Measurements from ENCODE around the gene ZNHIT1. TPM values are rescaled to one million over a fixed set of nuclear protein-coding genes. Genes with fewer than 3 reads are reported as not detected.

Gene ZNHIT1
- polyA plus RNA-seq, 1 donor (not counting 4 experiments of a cell fraction or from before 2014, with no cell fraction given), result 46.4 TPM

DNA sequence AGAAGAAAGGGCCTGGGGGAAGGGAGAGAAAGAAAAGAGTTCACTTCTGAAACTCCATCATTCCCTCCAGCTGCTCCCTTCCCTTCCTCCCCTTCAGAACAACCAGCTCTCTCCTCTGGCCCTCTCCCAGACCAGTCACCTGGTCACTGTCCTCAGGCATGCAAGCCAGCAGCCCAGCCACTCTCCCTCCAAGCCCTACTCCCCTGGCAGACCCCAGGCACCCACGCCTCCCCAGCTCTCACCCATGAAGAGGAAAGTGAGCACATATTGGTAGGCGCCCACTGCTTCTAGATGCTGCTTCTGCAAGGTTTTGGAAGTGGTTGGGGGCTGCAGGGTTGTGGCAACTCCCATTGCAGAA, 17.5 kb upstream of the ZNHIT1 start:
- DNase-seq (ENCODE audit: low read depth, low spot score) (no peak), FAIRE-seq (no peak)
- dilution Hi-C loops (cut with MboI; ENCODE audit: extremely low pct_ligation_motif_present, low sequenced_read_pairs), result no loop called here
- no peaks in the 10 kb centered on the region for H3K9me1 ChIP-seq (ENCODE audit: control insufficient read depth, extremely low read depth, insufficient read depth, low read length)
- TF ChIP-seq, protein P1, sequence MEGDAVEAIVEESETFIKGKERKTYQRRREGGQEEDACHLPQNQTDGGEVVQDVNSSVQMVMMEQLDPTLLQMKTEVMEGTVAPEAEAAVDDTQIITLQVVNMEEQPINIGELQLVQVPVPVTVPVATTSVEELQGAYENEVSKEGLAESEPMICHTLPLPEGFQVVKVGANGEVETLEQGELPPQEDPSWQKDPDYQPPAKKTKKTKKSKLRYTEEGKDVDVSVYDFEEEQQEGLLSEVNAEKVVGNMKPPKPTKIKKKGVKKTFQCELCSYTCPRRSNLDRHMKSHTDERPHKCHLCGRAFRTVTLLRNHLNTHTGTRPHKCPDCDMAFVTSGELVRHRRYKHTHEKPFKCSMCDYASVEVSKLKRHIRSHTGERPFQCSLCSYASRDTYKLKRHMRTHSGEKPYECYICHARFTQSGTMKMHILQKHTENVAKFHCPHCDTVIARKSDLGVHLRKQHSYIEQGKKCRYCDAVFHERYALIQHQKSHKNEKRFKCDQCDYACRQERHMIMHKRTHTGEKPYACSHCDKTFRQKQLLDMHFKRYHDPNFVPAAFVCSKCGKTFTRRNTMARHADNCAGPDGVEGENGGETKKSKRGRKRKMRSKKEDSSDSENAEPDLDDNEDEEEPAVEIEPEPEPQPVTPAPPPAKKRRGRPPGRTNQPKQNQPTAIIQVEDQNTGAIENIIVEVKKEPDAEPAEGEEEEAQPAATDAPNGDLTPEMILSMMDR (optimal IDR thresholded peaks at IDR 0.05 in 1 of 3, IDR thresholded peaks at IDR 0.05 in 1 of 3, conservative IDR thresholded peaks at IDR 0.05 in 1 of 3; ENCODE audit: extremely low read depth in 1 of 3, insufficient read depth in 2 of 3, low read length in 3 of 3), result no peak
- TF ChIP-seq EZH2 (IDR thresholded peaks at IDR 0.05; ENCODE audit: low read length), result no peak
- H3K9me3 ChIP-seq (ENCODE audit: control insufficient read depth, low read depth, low read length), result no peaks in the 10 kb centered on the region
- no peaks in the 10 kb centered on the region for H3K79me2 ChIP-seq (ENCODE audit: control insufficient read depth, insufficient read depth, low read length)
- H3K4me1 ChIP-seq (ENCODE audit: control insufficient read depth, extremely low read depth, insufficient read depth, low read length), result no peaks in the 10 kb centered on the region
- H3K9ac ChIP-seq (ENCODE audit: control insufficient read depth, extremely low read depth, insufficient read depth, low read length), result no peak overlapping the region
- no peak overlapping the region for H3K4me2 ChIP-seq (ENCODE audit: control insufficient read depth, extremely low read depth, insufficient read depth, low read depth, low read length)
- H3K27ac ChIP-seq (ENCODE audit: control insufficient read depth, insufficient read depth, low read length), result no peak overlapping the region
- no peak overlapping the region for H3K4me3 ChIP-seq (ENCODE audit: control insufficient read depth in 2 of 3, extremely low read depth in 1 of 3, insufficient read depth in 2 of 3, low read depth in 1 of 3, low read length in 3 of 3)
- H3K27me3 ChIP-seq (ENCODE audit: control insufficient read depth, extremely low read depth, insufficient read depth, low read length), result peaks cover 31% of the 10 kb centered on the region
- no peak overlapping the region for H2AFZ ChIP-seq (ENCODE audit: control insufficient read depth, low read length)
- H3K36me3 ChIP-seq (ENCODE audit: control insufficient read depth in 2 of 2, extremely low read depth in 1 of 2, insufficient read depth in 2 of 2, low read length in 2 of 2), result no peaks in the 10 kb centered on the region
- H4K20me1 ChIP-seq (ENCODE audit: control insufficient read depth, extremely low read depth, insufficient read depth, low read length), result no peaks in the 10 kb centered on the region

DNA sequence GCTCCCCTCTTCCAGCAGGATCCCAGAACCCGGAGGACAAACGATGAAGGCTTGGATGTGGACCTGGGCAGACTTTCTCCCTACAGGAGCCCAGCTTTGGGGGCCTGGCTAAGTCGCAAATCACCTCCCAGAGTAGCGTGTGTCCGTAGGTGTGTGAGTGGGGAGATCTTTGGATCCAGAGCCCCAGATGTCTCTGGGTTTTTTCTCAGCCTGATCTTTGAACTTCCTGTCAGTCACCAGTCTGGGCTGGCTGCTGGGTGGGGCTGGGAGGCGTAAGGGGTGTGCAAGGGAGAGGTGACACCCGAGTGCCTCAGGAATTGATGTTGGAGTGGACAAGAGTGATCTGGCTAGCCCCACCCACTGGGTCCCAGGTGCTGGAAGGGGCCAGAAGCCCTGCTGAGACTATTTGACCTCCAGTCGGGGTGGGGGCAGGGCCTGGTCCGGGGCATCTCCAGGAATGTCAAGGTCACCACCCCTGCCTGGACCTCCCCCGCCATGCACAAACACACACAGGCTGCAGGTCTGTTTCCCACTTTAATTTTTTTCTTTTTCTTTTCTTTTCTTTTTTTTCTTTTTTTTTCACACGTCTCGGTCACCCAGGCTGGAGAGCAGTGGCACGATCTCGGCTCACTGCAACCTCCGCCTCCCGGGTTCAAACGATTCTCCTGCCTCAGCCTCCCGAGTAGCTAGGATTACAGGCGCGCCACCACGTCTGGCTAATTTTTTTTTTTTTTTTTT, 16.9 kb upstream of the ZNHIT1 start, which contains the start of gene MOGAT3:
Gene MOGAT3 (minus strand): TSS at position 175 of the 738 bp plus-strand sequence. CDS start 182 bp downstream, outside the sequence.
- no peak for FAIRE-seq

More for the DNA sequence above, 16.9 kb upstream of the ZNHIT1 start, which contains the start of gene MOGAT3:
- Histone ChIP-seq H3K4me3 (ENCODE audit: control insufficient read depth in 2 of 3, extremely low read depth in 1 of 3, insufficient read depth in 2 of 3, low read depth in 1 of 3, low read length in 3 of 3) (peak within 1 kb of the TSS in 1 of 3 experiments; percentile 37), H3K9me1 (ENCODE audit: control insufficient read depth, extremely low read depth, insufficient read depth, low read length) (no peaks in the 10 kb centered on the region), H3K4me1 (ENCODE audit: control insufficient read depth, extremely low read depth, insufficient read depth, low read length) (no peaks in the 10 kb centered on the region), H3K79me2 (ENCODE audit: control insufficient read depth, insufficient read depth, low read length) (no peaks in the 10 kb centered on the region), H3K36me3 (ENCODE audit: control insufficient read depth in 2 of 2, extremely low read depth in 1 of 2, insufficient read depth in 2 of 2, low read length in 2 of 2) (peaks cover 0 to 2% of the 10 kb centered on the region in 2 experiments), H4K20me1 (ENCODE audit: control insufficient read depth, extremely low read depth, insufficient read depth, low read length) (no peaks in the 10 kb centered on the region), H3K27ac (ENCODE audit: control insufficient read depth, insufficient read depth, low read length) (no peak within 1 kb of the TSS), H3K9me3 (ENCODE audit: control insufficient read depth, low read depth, low read length) (no peaks in the 10 kb centered on the region), H2AFZ (ENCODE audit: control insufficient read depth, low read length) (no peak within 1 kb of the TSS), H3K4me2 (ENCODE audit: control insufficient read depth, extremely low read depth, insufficient read depth, low read depth, low read length) (peak within 1 kb of the TSS; percentile 27), H3K9ac (ENCODE audit: control insufficient read depth, extremely low read depth, insufficient read depth, low read length) (no peak within 1 kb of the TSS), H3K27me3 (ENCODE audit: control insufficient read depth, extremely low read depth, insufficient read depth, low read length) (peaks cover 31% of the 10 kb centered on the region)
- DNase-seq (ENCODE audit: low read depth, low spot score), result no peak
- dilution Hi-C loops (cut with MboI; ENCODE audit: extremely low pct_ligation_motif_present, low sequenced_read_pairs), result no loop called here
- no peak for TF ChIP-seq EZH2 (IDR thresholded peaks at IDR 0.05; ENCODE audit: low read length)
- TF ChIP-seq, protein P1 (optimal IDR thresholded peaks at IDR 0.05 in 1 of 3, IDR thresholded peaks at IDR 0.05 in 1 of 3, conservative IDR thresholded peaks at IDR 0.05 in 1 of 3; ENCODE audit: extremely low read depth in 1 of 3, insufficient read depth in 2 of 3, low read length in 3 of 3), result no peak
